Thymus (tissue), 11 donors: ENCODE measurements around the gene CBFA2T2. TPM values are rescaled to one million over a fixed set of nuclear protein-coding genes. Genes with fewer than 3 reads are reported as not detected.

ENCODE experiments used
- DNase-seq, 9 donors: peaks; one replicate each; pipeline ENCODE4 v3.0.0-alpha.2; 2013; ENCODE audit warnings: low spot score in 9 of 9, low read depth in 6 of 9, missing footprints in 1 of 9
- H3K27ac ChIP-seq, 2 donors: one replicate each; pipeline ENCODE4 v1.5.1; 2013; ENCODE audit warnings: control low read depth in 1 of 2, low read depth in 1 of 2, low read length in 1 of 2, mild to moderate bottlenecking in 1 of 2, moderate library complexity in 1 of 2
- H3K27me3 ChIP-seq, 2 donors: one replicate each; pipeline ENCODE4 v1.5.1; 2013; ENCODE audit warnings: low read length in 1 of 2; ENCODE audit not compliant: control insufficient read depth in 2 of 2, insufficient read depth in 1 of 2
- H3K36me3 ChIP-seq, 2 donors: one replicate each; pipeline ENCODE4 v1.5.1; 2013; ENCODE audit warnings: low read length in 1 of 2, mild to moderate bottlenecking in 1 of 2, moderate library complexity in 1 of 2; ENCODE audit not compliant: control insufficient read depth in 2 of 2, insufficient read depth in 2 of 2
- H3K4me1 ChIP-seq, 2 donors: one replicate each; pipeline ENCODE4 v1.5.1; 2013; ENCODE audit warnings: low read length in 2 of 2; ENCODE audit not compliant: control insufficient read depth in 2 of 2, insufficient read depth in 2 of 2
- H3K4me3 ChIP-seq, 2 donors: one replicate each; pipeline ENCODE4 v1.5.1; 2013; ENCODE audit warnings: low read length in 2 of 2, control low read depth in 1 of 2, mild to moderate bottlenecking in 1 of 2
- H3K9me3 ChIP-seq, 2 donors: one replicate each; pipeline ENCODE4 v1.5.1; 2013; ENCODE audit warnings: low read length in 1 of 2, mild to moderate bottlenecking in 1 of 2; ENCODE audit not compliant: control insufficient read depth in 2 of 2, insufficient read depth in 1 of 2
- WGBS: extraction: QIAGEN DNeasy Blood & Tissue Kit; methylation state at CpG from one replicate; pipeline ENCODE4 v1.1.7; 2013; 5-methylcytosine and 5-hydroxymethylcytosine counted together
- polyA plus RNA-seq: library from polyadenylated mRNA; stranded (reverse); fragments of 200-250 nt; gene quantifications from one replicate; pipeline ENCODE4 v1.2.3, GENCODE V29; 2013
- total RNA-seq: library from RNA; stranded (reverse); fragments of 120-200 nt; gene quantifications from one replicate; pipeline ENCODE4 v1.2.4, GENCODE V29; 2013
- donor health status: healthy.

Gene CBFA2T2
- total and polyA plus RNA-seq, 2 donors = 6.4 to 9.1 TPM

DNA sequence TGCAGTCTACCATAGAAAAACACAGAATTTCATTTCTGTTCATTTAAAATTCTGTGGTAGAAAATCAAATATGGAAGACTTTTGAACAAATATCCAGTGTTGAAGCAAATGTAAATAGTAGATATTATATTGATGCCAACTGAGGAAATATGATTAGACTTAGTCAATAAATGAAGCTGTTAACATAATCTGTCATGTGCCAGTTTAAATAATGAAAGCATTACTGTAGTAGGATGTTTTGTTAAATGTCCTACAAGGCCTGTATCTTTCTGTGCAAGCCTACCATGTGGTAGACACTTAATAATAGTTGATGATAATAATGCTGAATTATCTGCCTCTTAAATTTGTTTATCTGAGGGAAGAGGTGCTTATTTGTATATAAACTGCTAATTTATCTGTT lies 55.9 kb downstream of the CBFA2T2 start:
- Histone ChIP-seq H3K27me3 (no peaks in the 10 kb centered on the region), H3K4me1 (no peaks in the 10 kb centered on the region), H3K27ac (no peak overlapping the region), H3K36me3 (no peaks in the 10 kb centered on the region), H3K9me3 (no peaks in the 10 kb centered on the region), H3K4me3 (no peak overlapping the region)
- DNase-seq = no peak

- H3K27me3 ChIP-seq = no peaks in the 10 kb centered on the region
- H3K9me3 ChIP-seq = no peaks in the 10 kb centered on the region
- DNase-seq = no peak
- H3K4me3 ChIP-seq = no peak overlapping the region
- WGBS = 98% methylated on average over 2 of the region's 2 CpGs
- no peak overlapping the region for H3K27ac ChIP-seq
- H3K36me3 ChIP-seq = no peaks in the 10 kb centered on the region
- peaks cover 0 to 10% of the 10 kb centered on the region in 2 donors for H3K4me1 ChIP-seq
Observed at GRCh38 chr20:33549229-33549999, 59.5 kb downstream of the CBFA2T2 start.

DNA sequence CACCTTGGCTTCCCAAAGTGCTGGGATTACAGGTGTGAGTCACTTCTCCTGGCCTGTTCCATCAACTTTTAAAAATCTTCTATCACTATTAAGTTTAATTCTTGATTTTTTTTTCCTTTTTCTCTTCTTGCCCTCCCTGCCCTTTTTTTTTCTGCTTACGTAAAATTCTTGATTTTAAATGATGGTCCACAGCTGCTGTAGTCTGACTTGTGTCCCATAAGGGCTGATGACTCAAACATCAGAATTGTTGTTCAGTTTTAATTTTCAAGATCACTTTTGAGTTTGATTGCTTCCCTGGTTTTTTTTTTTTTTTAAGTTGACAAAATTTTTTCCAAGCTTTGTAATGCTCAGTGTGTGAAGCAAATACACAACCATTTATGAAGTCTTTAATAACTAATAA lies 61.9 kb downstream of the CBFA2T2 start:
- H3K9me3 ChIP-seq = no peaks in the 10 kb centered on the region
- H3K27me3 ChIP-seq = no peaks in the 10 kb centered on the region
- WGBS = 94% methylated on average over 1 of the region's 1 CpG
- no peak overlapping the region for H3K27ac ChIP-seq
- H3K36me3 ChIP-seq = peaks cover 0 to 3% of the 10 kb centered on the region in 2 donors
- DNase-seq = no peak
- peaks cover 2 to 21% of the 10 kb centered on the region in 2 donors for H3K4me1 ChIP-seq
- H3K4me3 ChIP-seq = no peak overlapping the region

GRCh38 chr20:33552519-33552918 lies 62.6 kb downstream of the CBFA2T2 start:
- no peaks in the 10 kb centered on the region for H3K9me3 ChIP-seq
- peaks cover 0 to 8% of the 10 kb centered on the region in 2 donors for H3K36me3 ChIP-seq
- no peak for DNase-seq
- peaks cover 2 to 21% of the 10 kb centered on the region in 2 donors for H3K4me1 ChIP-seq
- 92% methylated on average over 3 of the region's 3 CpGs for WGBS
- no peak overlapping the region for H3K4me3 ChIP-seq
- no peaks in the 10 kb centered on the region for H3K27me3 ChIP-seq
- H3K27ac ChIP-seq = peak overlapping the region in 1 of 2 donors; percentile 29

DNA sequence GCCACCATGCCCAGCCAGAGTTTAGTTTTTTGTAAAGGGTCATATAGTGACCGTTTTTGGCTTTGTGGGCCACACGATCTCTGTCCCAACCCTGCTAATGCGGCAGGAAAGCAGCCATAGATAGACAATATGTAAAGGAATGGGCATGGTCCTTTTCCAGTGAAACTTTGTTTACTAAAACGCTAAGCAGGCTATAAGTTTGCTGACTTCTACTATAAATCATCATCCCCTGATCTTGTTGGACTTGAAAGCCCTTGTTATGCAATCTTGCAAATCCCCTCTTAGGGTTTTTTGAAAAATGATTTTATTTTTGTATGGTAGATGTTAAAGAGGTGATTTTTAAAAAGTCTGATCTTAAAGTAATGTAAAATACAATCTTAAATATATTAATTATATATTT lies 63.6 kb downstream of the CBFA2T2 start:
- peaks cover 0 to 2% of the 10 kb centered on the region in 2 donors for H3K9me3 ChIP-seq
- H3K4me1 ChIP-seq = peaks cover 2 to 21% of the 10 kb centered on the region in 2 donors
- DNase-seq = no peak
- 99% methylated on average over 4 of the region's 4 CpGs for WGBS
- H3K4me3 ChIP-seq = no peak overlapping the region
- H3K36me3 ChIP-seq = peaks cover 0 to 8% of the 10 kb centered on the region in 2 donors
- no peaks in the 10 kb centered on the region for H3K27me3 ChIP-seq
- peak overlapping the region in 1 of 2 donors; percentile 61 for H3K27ac ChIP-seq

DNA sequence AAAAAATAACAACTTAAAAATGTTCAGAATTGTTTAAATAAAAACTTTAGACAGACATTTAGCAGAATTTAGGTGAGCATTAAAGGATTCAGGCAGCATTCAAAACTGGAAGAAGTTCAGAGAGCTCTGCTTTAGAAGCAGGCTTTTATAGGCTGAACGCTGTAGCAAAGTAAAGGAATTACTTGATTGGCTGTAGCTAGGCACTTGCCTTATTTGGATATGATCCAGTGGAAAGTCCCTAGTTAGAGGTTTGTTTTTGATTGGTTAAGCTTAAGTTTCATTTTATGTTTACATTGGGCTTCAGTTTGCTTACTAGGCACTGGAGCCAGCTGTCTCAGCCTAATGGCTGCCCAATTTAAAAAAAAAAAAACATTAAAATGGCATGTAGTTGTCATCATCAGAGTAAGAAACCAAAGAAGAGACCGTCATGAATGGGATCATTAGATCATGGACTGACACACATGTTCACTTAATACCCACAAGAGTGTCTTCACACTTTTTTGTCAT lies 65.1 kb downstream of the CBFA2T2 start:
- 41% methylated on average over 2 of the region's 2 CpGs for WGBS
- Histone ChIP-seq H3K9me3 (peaks cover 0 to 4% of the 10 kb centered on the region in 2 donors), H3K27ac (peak overlapping the region; percentile 82 to 95), H3K4me3 (no peak overlapping the region), H3K4me1 (peaks cover 2 to 21% of the 10 kb centered on the region in 2 donors), H3K27me3 (no peaks in the 10 kb centered on the region), H3K36me3 (peaks cover 0 to 11% of the 10 kb centered on the region in 2 donors)
- DNase-seq = peak in 8 of 9 donors; percentile 53 to 90 (median 72)

DNA sequence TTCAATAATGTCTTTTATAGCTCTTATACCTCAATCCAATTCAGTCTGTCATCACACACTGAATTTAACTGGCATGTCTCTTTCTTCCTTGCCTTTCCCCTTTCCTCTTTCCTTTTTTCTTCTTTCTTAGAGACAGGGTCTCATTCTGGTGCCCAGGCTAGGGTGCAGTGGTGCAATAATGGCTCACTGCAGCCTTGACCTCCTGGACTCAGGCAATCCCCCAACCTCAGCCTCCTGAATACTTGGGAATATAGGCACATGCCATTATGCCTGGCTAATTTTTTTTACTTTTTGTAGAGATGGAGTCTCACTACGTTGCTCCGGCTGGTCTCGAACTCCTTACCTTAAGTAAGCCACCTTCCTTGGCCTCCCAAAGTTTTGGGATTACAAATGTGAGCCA lies 65.9 kb downstream of the CBFA2T2 start:
- H3K9me3 ChIP-seq = peaks cover 0 to 4% of the 10 kb centered on the region in 2 donors
- H3K27ac ChIP-seq = peak overlapping the region; percentile 22 to 95
- peaks cover 0 to 11% of the 10 kb centered on the region in 2 donors for H3K36me3 ChIP-seq
- no peak for DNase-seq
- H3K27me3 ChIP-seq = no peaks in the 10 kb centered on the region
- peaks cover 2 to 21% of the 10 kb centered on the region in 2 donors for H3K4me1 ChIP-seq
- WGBS = 100% methylated on average over 3 of the region's 3 CpGs
- no peak overlapping the region for H3K4me3 ChIP-seq

- Histone ChIP-seq H3K36me3 (peaks cover 0 to 11% of the 10 kb centered on the region in 2 donors), H3K4me3 (no peak overlapping the region), H3K9me3 (peaks cover 0 to 4% of the 10 kb centered on the region in 2 donors), H3K27ac (no peak overlapping the region), H3K4me1 (peaks cover 2 to 21% of the 10 kb centered on the region in 2 donors), H3K27me3 (no peaks in the 10 kb centered on the region)
- WGBS = 98% methylated on average over 3 of the region's 3 CpGs
- DNase-seq = no peak
Observed at GRCh38 chr20:33556246-33556645, 66.3 kb downstream of the CBFA2T2 start.

DNA sequence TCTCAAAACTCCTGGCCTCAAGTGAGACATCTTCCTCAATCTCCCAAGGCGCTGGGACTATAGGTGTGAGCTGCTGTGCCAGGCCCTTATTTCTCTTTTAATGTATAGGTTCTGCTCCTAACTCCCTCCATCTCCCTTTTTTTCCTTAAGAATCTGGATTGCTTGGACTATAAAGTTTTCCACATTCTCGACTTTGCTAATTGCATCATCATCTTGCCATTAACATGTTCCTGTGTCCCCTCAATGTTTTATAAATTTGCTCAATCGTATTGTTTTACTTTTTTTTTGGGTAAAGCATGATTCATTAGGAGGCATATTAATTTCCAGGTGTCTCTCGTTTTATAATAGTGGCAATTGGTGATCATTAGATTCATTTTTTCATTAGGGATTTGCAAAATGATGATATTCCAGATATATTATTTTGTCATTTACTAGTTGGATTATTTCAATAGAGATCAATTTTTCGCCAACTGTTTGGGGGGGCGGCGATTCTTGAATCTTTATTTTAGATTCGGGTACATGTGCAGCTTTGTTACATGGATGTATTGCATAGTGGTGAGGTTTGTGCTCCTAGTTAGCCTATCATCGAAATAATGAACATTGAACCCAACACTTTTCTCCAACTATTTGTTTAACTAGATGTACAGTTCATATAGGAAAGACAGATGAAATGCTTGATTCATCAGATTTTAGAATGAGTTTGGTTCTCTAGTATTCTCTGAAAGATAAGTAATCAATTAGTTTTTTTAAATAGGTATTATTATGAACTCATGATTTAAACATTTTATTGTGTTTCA lies 68.7 kb downstream of the CBFA2T2 start:
- H3K4me3 ChIP-seq = no peak overlapping the region
- H3K4me1 ChIP-seq = peaks cover 2 to 15% of the 10 kb centered on the region in 2 donors
- peaks cover 0 to 4% of the 10 kb centered on the region in 2 donors for H3K9me3 ChIP-seq
- 98% methylated on average over 9 of the region's 9 CpGs for WGBS
- H3K36me3 ChIP-seq = peaks cover 0 to 11% of the 10 kb centered on the region in 2 donors
- no peak for DNase-seq
- H3K27me3 ChIP-seq = no peaks in the 10 kb centered on the region
- no peak overlapping the region for H3K27ac ChIP-seq
